ENCODE data around the gene TRAF3IP3.

- TF ChIP-seq POLR2A (IDR thresholded peaks at IDR 0.05) (no peak), CTCF (IDR thresholded peaks at IDR 0.05) (no peak)
Measured at GRCh38 chr1:209769171-209769904, 13.5 kb downstream of the TRAF3IP3 start.

All from right lobe of liver (tissue), 4 donors.